HUDEP-2 (cell line): ENCODE results near the gene ALG13.
"Not testable (repeated sequence)": the region's sequence is repeated elsewhere in the genome, so short reads cannot be mapped to it uniquely, and the experiment has no call there.

ENCODE experiments used
- DNase-seq, 76 experiments: peaks; one replicate each; lab custom pipeline; 2025; ENCODE audit not compliant: unreplicated experiment in 76 of 76; lab: John Stamatoyannopoulos, UW

The ALG13 gene

GRCh38 chrX:111680988-111681779, at the start of gene ALG13:
Gene ALG13, plus strand, starts transcription at chrX:111681170. Its CDS starts 49 bp downstream, at chrX:111681219.
- peak in 75 of 76 experiments; percentile 3 to 82 (median 66) for DNase-seq

GRCh38 chrX:111634823-111635729, 45.9 kb upstream of the ALG13 start:
- no peak for DNase-seq

GRCh38 chrX:111641969-111642368, 39.0 kb upstream of the ALG13 start:
- no peak for DNase-seq

- DNase-seq: not testable (repeated sequence)
Measured at GRCh38 chrX:111645165-111645564, 35.8 kb upstream of the ALG13 start.

- DNase-seq: no peak
Measured at GRCh38 chrX:111645607-111646006, 35.4 kb upstream of the ALG13 start.

- DNase-seq: peak in 1 of 76 experiments; percentile 1
Measured at GRCh38 chrX:111646515-111646914, 34.5 kb upstream of the ALG13 start.

- no peak for DNase-seq
Measured at GRCh38 chrX:111648802-111649201, 32.2 kb upstream of the ALG13 start.

GRCh38 chrX:111649638-111650037, 31.3 kb upstream of the ALG13 start:
- no peak for DNase-seq

- no peak for DNase-seq
Measured at GRCh38 chrX:111650845-111651244, 30.1 kb upstream of the ALG13 start.

- no peak for DNase-seq
Measured at GRCh38 chrX:111652719-111653118, 28.3 kb upstream of the ALG13 start.

GRCh38 chrX:111661241-111661640, 19.7 kb upstream of the ALG13 start:
- no peak for DNase-seq

GRCh38 chrX:111662292-111662691, 18.7 kb upstream of the ALG13 start:
- no peak for DNase-seq

GRCh38 chrX:111671668-111672067, 9.3 kb upstream of the ALG13 start:
- no peak for DNase-seq

- no peak for DNase-seq
Measured at GRCh38 chrX:111687305-111687704, 6.3 kb downstream of the ALG13 start.

- DNase-seq: no peak
Measured at GRCh38 chrX:111695297-111695880, 14.4 kb downstream of the ALG13 start.

GRCh38 chrX:111719426-111720210, 38.6 kb downstream of the ALG13 start:
- DNase-seq: no peak

- no peak for DNase-seq
Measured at GRCh38 chrX:111728096-111728495, 47.1 kb downstream of the ALG13 start.

- DNase-seq: no peak
Measured at GRCh38 chrX:111731351-111731750, 50.4 kb downstream of the ALG13 start.

- DNase-seq: no peak
Measured at GRCh38 chrX:111736571-111736970, 55.6 kb downstream of the ALG13 start.

GRCh38 chrX:111742018-111742417, 61.0 kb downstream of the ALG13 start:
- DNase-seq: no peak
